Aorta (tissue), 5 donors: Measurements from ENCODE around the gene ABCB6. TPM values are rescaled to one million over a fixed set of nuclear protein-coding genes. Genes with fewer than 3 reads are reported as not detected.

ENCODE experiments used
- ATAC-seq: fragments of 200-7000 bp; cut with Tn5 transposase; one replicate; pipeline ENCODE4 v1.9.1; 2022; ENCODE audit warnings: moderate library complexity; ENCODE audit not compliant: low FRiP score
- DNase-seq, 2 donors: peaks; one replicate each; pipeline ENCODE4 v3.0.0-alpha.2; 2020
- H3K27ac ChIP-seq, 2 donors: one replicate each; pipeline ENCODE4 v1.5.1; 2013; ENCODE audit warnings: low read length in 2 of 2, mild to moderate bottlenecking in 2 of 2, moderate library complexity in 2 of 2, control low read depth in 1 of 2, inconsistent platforms in 1 of 2, low read depth in 1 of 2
- H3K27me3 ChIP-seq, 2 donors: one replicate each; pipeline ENCODE4 v1.6.1; 2013; ENCODE audit warnings: control low read depth in 1 of 2, low read length in 1 of 2, mild to moderate bottlenecking in 1 of 2, moderate library complexity in 1 of 2; ENCODE audit not compliant: insufficient read depth in 2 of 2, control insufficient read depth in 1 of 2
- H3K36me3 ChIP-seq, 2 donors: one replicate each; pipeline ENCODE4 v1.6.1; 2013; ENCODE audit warnings: control low read depth in 1 of 2, low read length in 1 of 2, mild to moderate bottlenecking in 1 of 2; ENCODE audit not compliant: insufficient read depth in 2 of 2, control insufficient read depth in 1 of 2
- H3K4me1 ChIP-seq, 2 donors: one replicate each; pipeline ENCODE4 v1.6.1; 2013; ENCODE audit warnings: low read length in 2 of 2, control low read depth in 1 of 2, mild to moderate bottlenecking in 1 of 2, moderate library complexity in 1 of 2; ENCODE audit not compliant: insufficient read depth in 2 of 2, control insufficient read depth in 1 of 2
- H3K4me3 ChIP-seq, 2 donors: one replicate each; pipeline ENCODE4 v1.5.1; 2013; ENCODE audit warnings: low read length in 2 of 2, control low read depth in 1 of 2, mild to moderate bottlenecking in 1 of 2
- H3K9me3 ChIP-seq: one replicate; pipeline ENCODE4 v1.6.1; 2013; ENCODE audit warnings: mild to moderate bottlenecking, low read length; ENCODE audit not compliant: control insufficient read depth
- WGBS, 2 donors: extraction: QIAGEN DNeasy Blood & Tissue Kit; methylation state at CpG; one replicate each; pipeline ENCODE4 v1.1.7; 2013; 5-methylcytosine and 5-hydroxymethylcytosine counted together
- intact Hi-C, 2 donors: fragments of 100-400 bp; cut with DNase I; formaldehyde crosslinking; loops; one replicate each; pipeline versions ENCODE4 v1.14.2 to v1.15.0; 2022
- polyA plus RNA-seq, 2 donors: library from polyadenylated mRNA; stranded (reverse); fragments of 200-250 nt; gene quantifications; one replicate each; pipeline ENCODE4 v1.2.3, GENCODE V29; 2013
- total RNA-seq, 2 donors: library from RNA; stranded (reverse); fragmentation: NEBNext Ultra II Directional; extraction: Animal tissue kit (Norgen Biotek cat#: 25700); gene quantifications; one replicate each; pipeline ENCODE4 v1.2.1, GENCODE V29; 2021
- donor health status: healthy with polysubstance abuse.
- donor health status: Bipolar disorder and iron deficiency.
- donor health status: DM: no; HTN: no; CAD: no.
- donor health status: DM: no; HTN: no; CAD: no.
- donor health status: DM: yes; HTN: yes; CAD: no.

Gene ABCB6
- total and polyA plus RNA-seq, 4 donors: 16.5 to 72.5 (median 22.9) TPM

- Histone ChIP-seq H3K4me1 (no peaks in the 10 kb centered on the region), H3K36me3 (peaks cover 0 to 5% of the 10 kb centered on the region in 2 donors), H3K27me3 (no peaks in the 10 kb centered on the region), H3K27ac (no peak overlapping the region), H3K4me3 (no peak overlapping the region), H3K9me3 (no peaks in the 10 kb centered on the region)
- DNase-seq (no peak), ATAC-seq (no peak)
- intact Hi-C loops: no loop called here
- 84 to 89% methylated on average over 6 to 7 of the region's 7 CpGs for WGBS, 2 donors
These were observed 31.9 kb downstream of the ABCB6 start for GRCh38 chr2:219186754-219187456.

- ATAC-seq (no peak), DNase-seq (no peak)
- Histone ChIP-seq H3K4me3 (no peak overlapping the region), H3K36me3 (peaks cover 0 to 10% of the 10 kb centered on the region in 2 donors), H3K27ac (no peak overlapping the region), H3K27me3 (no peaks in the 10 kb centered on the region), H3K9me3 (no peaks in the 10 kb centered on the region), H3K4me1 (no peaks in the 10 kb centered on the region)
- intact Hi-C loops: no loop called here
- 95 to 96% methylated on average over 2 of the region's 2 CpGs for WGBS, 2 donors
These were observed 34.6 kb downstream of the ABCB6 start for GRCh38 chr2:219184121-219184520.

- no peak for DNase-seq
- intact Hi-C loops: no loop called here
These were observed 35.5 kb downstream of the ABCB6 start for GRCh38 chr2:219183151-219183772.

GRCh38 chr2:219182331-219183150 lies 36.2 kb downstream of the ABCB6 start:
- no peak for ATAC-seq
- no peaks in the 10 kb centered on the region for H3K9me3 ChIP-seq

More at GRCh38 chr2:219183151-219183772, 35.5 kb downstream of the ABCB6 start:
- Histone ChIP-seq H3K27me3 (no peaks in the 10 kb centered on the region), H3K36me3 (peaks cover 0 to 10% of the 10 kb centered on the region in 2 donors), H3K4me1 (peaks cover 0 to 3% of the 10 kb centered on the region in 2 donors), H3K4me3 (no peak overlapping the region), H3K27ac (no peak overlapping the region), H3K9me3 (no peaks in the 10 kb centered on the region)
- no peak for ATAC-seq
- WGBS, 2 donors: 92 to 95% methylated on average over 6 of the region's 6 CpGs

GRCh38 chr2:219181531-219181930 lies 37.2 kb downstream of the ABCB6 start:
- ATAC-seq (no peak), DNase-seq (no peak)
- Histone ChIP-seq H3K9me3 (no peaks in the 10 kb centered on the region), H3K27me3 (no peaks in the 10 kb centered on the region), H3K4me1 (peaks cover 0 to 3% of the 10 kb centered on the region in 2 donors), H3K36me3 (peaks cover 0 to 10% of the 10 kb centered on the region in 2 donors), H3K27ac (no peak overlapping the region), H3K4me3 (no peak overlapping the region)
- 88 to 97% methylated on average over 6 of the region's 6 CpGs for WGBS, 2 donors
- intact Hi-C loops: no loop called here

More at GRCh38 chr2:219182331-219183150, 36.2 kb downstream of the ABCB6 start:
- 77 to 80% methylated on average over 8 of the region's 8 CpGs for WGBS, 2 donors
- DNase-seq: peak in 1 of 2 donors; percentile 58
- intact Hi-C loops: no loop called here
- Histone ChIP-seq H3K27ac (no peak overlapping the region), H3K4me1 (peaks cover 0 to 3% of the 10 kb centered on the region in 2 donors), H3K4me3 (no peak overlapping the region), H3K36me3 (peaks cover 0 to 10% of the 10 kb centered on the region in 2 donors), H3K27me3 (no peaks in the 10 kb centered on the region)

GRCh38 chr2:219180961-219181360 lies 37.8 kb downstream of the ABCB6 start:
- intact Hi-C loops: no loop called here
- Histone ChIP-seq H3K4me1 (peaks cover 0 to 3% of the 10 kb centered on the region in 2 donors), H3K9me3 (no peaks in the 10 kb centered on the region), H3K27ac (no peak overlapping the region), H3K27me3 (no peaks in the 10 kb centered on the region), H3K36me3 (peaks cover 0 to 10% of the 10 kb centered on the region in 2 donors), H3K4me3 (no peak overlapping the region)
- WGBS, 2 donors: 90 to 91% methylated on average over 5 of the region's 5 CpGs
- ATAC-seq: no peak
- DNase-seq: no peak

GRCh38 chr2:219179601-219180465 lies 38.9 kb downstream of the ABCB6 start:
- no peaks in the 10 kb centered on the region for H3K9me3 ChIP-seq
- intact Hi-C loops: loop anchor here (5.0 to 10.0 kb wide), 3 partner anchors 47 to 207 kb away; partner anchors contain the start of genes DNPEP (in 2 of the 2), ANKZF1 (in 1 of the 2) and ATG9A (in 1 of the 2)
- WGBS, 2 donors: 91 to 95% methylated on average over 9 of the region's 9 CpGs
- peaks cover 0 to 3% of the 10 kb centered on the region in 2 donors for H3K4me1 ChIP-seq
- no peak overlapping the region for H3K27ac ChIP-seq
- no peak overlapping the region for H3K4me3 ChIP-seq
- no peak for DNase-seq
- peaks cover 0 to 10% of the 10 kb centered on the region in 2 donors for H3K36me3 ChIP-seq
- H3K27me3 ChIP-seq: no peaks in the 10 kb centered on the region
- ATAC-seq: no peak
